A673 (cell line): ENCODE results near the gene DCUN1D3.

ENCODE experiments used
- CTCF ChIP-seq: fragments of 300-800, 200-600 bp; sonication (generic); conservative IDR thresholded peaks from 2 replicates; pipeline ENCODE4 v1.5.1; 2017; ENCODE audit warnings: low read depth, mild to moderate bottlenecking, antibody characterized with exemption, low read length, moderate library complexity, mixed read lengths
- EZH2 ChIP-seq: fragments of 200-600 bp; sonication (generic); IDR thresholded peaks from 2 replicates; pipeline ENCODE4 v1.6.1; 2017; ENCODE audit warnings: borderline replicate concordance, low read depth, mild to moderate bottlenecking, mixed read lengths, antibody characterized with exemption, low read length; ENCODE audit not compliant: poor library complexity, severe bottlenecking

GRCh38 chr16:20875355-20875650 lies 24.9 kb downstream of the DCUN1D3 start:
- TF ChIP-seq CTCF (no peak), EZH2 (no peak)
